Mucosa of stomach (tissue), 1 donor: Measurements from ENCODE around the gene GOT1.

Experiments
- H3K27me3 ChIP-seq: one replicate; pipeline ENCODE4 v1.7.0; 2013; ENCODE audit warnings: mild to moderate bottlenecking, low read length; ENCODE audit not compliant: control insufficient read depth, insufficient read depth
- H3K36me3 ChIP-seq: one replicate; pipeline ENCODE4 v1.7.0; 2013; ENCODE audit warnings: low read length; ENCODE audit not compliant: control insufficient read depth, insufficient read depth
- H3K4me1 ChIP-seq: one replicate; pipeline ENCODE4 v1.7.0; 2013; ENCODE audit warnings: mild to moderate bottlenecking, low read length; ENCODE audit not compliant: control insufficient read depth, insufficient read depth
- H3K4me3 ChIP-seq: one replicate; pipeline ENCODE4 v1.7.0; 2013; ENCODE audit warnings: low read length
- H3K9ac ChIP-seq: one replicate; pipeline ENCODE4 v1.7.0; 2013; ENCODE audit warnings: mild to moderate bottlenecking, low read length, moderate library complexity
- H3K9me3 ChIP-seq: one replicate; pipeline ENCODE4 v1.7.0; 2013; ENCODE audit warnings: mild to moderate bottlenecking, low read length, moderate library complexity; ENCODE audit not compliant: control insufficient read depth
- donor health status: Pancreatic carcinoma.

Gene GOT1

GRCh38 chr10:99431190-99431760, 851 bp upstream of the GOT1 start:
- peak overlapping the region; percentile 88 for H3K9ac ChIP-seq
- H3K27me3 ChIP-seq = no peaks in the 10 kb centered on the region
- H3K4me1 ChIP-seq = peaks cover 17% of the 10 kb centered on the region
- H3K9me3 ChIP-seq = no peaks in the 10 kb centered on the region
- H3K4me3 ChIP-seq = peak overlapping the region; percentile 73
- no peaks in the 10 kb centered on the region for H3K36me3 ChIP-seq

- peak overlapping the region; percentile 99 for H3K4me3 ChIP-seq
- no peaks in the 10 kb centered on the region for H3K36me3 ChIP-seq
- no peaks in the 10 kb centered on the region for H3K9me3 ChIP-seq
- H3K9ac ChIP-seq = peak overlapping the region; percentile 90
- H3K27me3 ChIP-seq = no peaks in the 10 kb centered on the region
- peaks cover 17% of the 10 kb centered on the region for H3K4me1 ChIP-seq
Observed at GRCh38 chr10:99430116-99430450, 341 bp downstream of the GOT1 start.

- H3K4me3 ChIP-seq = peak overlapping the region; percentile 99
- no peaks in the 10 kb centered on the region for H3K36me3 ChIP-seq
- peaks cover 17% of the 10 kb centered on the region for H3K4me1 ChIP-seq
- peak overlapping the region; percentile 90 for H3K9ac ChIP-seq
- no peaks in the 10 kb centered on the region for H3K9me3 ChIP-seq
- no peaks in the 10 kb centered on the region for H3K27me3 ChIP-seq
Observed at GRCh38 chr10:99429517-99430095, 818 bp downstream of the GOT1 start.

- H3K27me3 ChIP-seq = no peaks in the 10 kb centered on the region
- H3K9ac ChIP-seq = no peak overlapping the region
- no peak overlapping the region for H3K4me3 ChIP-seq
- H3K36me3 ChIP-seq = no peaks in the 10 kb centered on the region
- no peaks in the 10 kb centered on the region for H3K9me3 ChIP-seq
- H3K4me1 ChIP-seq = peaks cover 11% of the 10 kb centered on the region
Observed at GRCh38 chr10:99427566-99428190, 2.7 kb downstream of the GOT1 start.

GRCh38 chr10:99426689-99427088, 3.7 kb downstream of the GOT1 start:
- H3K4me1 ChIP-seq = peaks cover 11% of the 10 kb centered on the region
- H3K9ac ChIP-seq = no peak overlapping the region
- H3K27me3 ChIP-seq = no peaks in the 10 kb centered on the region
- H3K4me3 ChIP-seq = no peak overlapping the region
- no peaks in the 10 kb centered on the region for H3K9me3 ChIP-seq
- H3K36me3 ChIP-seq = no peaks in the 10 kb centered on the region

- H3K9ac ChIP-seq = no peak overlapping the region
- no peaks in the 10 kb centered on the region for H3K27me3 ChIP-seq
- H3K4me1 ChIP-seq = peaks cover 6% of the 10 kb centered on the region
- H3K4me3 ChIP-seq = no peak overlapping the region
- no peaks in the 10 kb centered on the region for H3K36me3 ChIP-seq
- H3K9me3 ChIP-seq = no peaks in the 10 kb centered on the region
Observed at GRCh38 chr10:99425204-99425603, 5.2 kb downstream of the GOT1 start.

- H3K4me3 ChIP-seq = no peak overlapping the region
- peaks cover 3% of the 10 kb centered on the region for H3K4me1 ChIP-seq
- no peaks in the 10 kb centered on the region for H3K27me3 ChIP-seq
- no peaks in the 10 kb centered on the region for H3K36me3 ChIP-seq
- H3K9me3 ChIP-seq = no peaks in the 10 kb centered on the region
- H3K9ac ChIP-seq = no peak overlapping the region
Observed at GRCh38 chr10:99424656-99425055, 5.8 kb downstream of the GOT1 start.

- H3K36me3 ChIP-seq = no peaks in the 10 kb centered on the region
- no peaks in the 10 kb centered on the region for H3K27me3 ChIP-seq
- no peaks in the 10 kb centered on the region for H3K9me3 ChIP-seq
- no peak overlapping the region for H3K4me3 ChIP-seq
- H3K9ac ChIP-seq = no peak overlapping the region
- H3K4me1 ChIP-seq = no peaks in the 10 kb centered on the region
Observed at GRCh38 chr10:99422529-99423096, 7.8 kb downstream of the GOT1 start.

- Histone ChIP-seq H3K36me3 (no peaks in the 10 kb centered on the region), H3K4me1 (no peaks in the 10 kb centered on the region), H3K9ac (no peak overlapping the region), H3K9me3 (no peaks in the 10 kb centered on the region), H3K4me3 (no peak overlapping the region), H3K27me3 (no peaks in the 10 kb centered on the region)
Observed at GRCh38 chr10:99421233-99421739, 9.1 kb downstream of the GOT1 start.

GRCh38 chr10:99419688-99420087, 10.7 kb downstream of the GOT1 start:
- H3K9me3 ChIP-seq = no peaks in the 10 kb centered on the region
- no peak overlapping the region for H3K9ac ChIP-seq
- H3K36me3 ChIP-seq = no peaks in the 10 kb centered on the region
- H3K4me1 ChIP-seq = no peaks in the 10 kb centered on the region
- H3K27me3 ChIP-seq = no peaks in the 10 kb centered on the region
- H3K4me3 ChIP-seq = no peak overlapping the region

GRCh38 chr10:99418910-99419624, 11.4 kb downstream of the GOT1 start:
- Histone ChIP-seq H3K4me1 (no peaks in the 10 kb centered on the region), H3K9ac (no peak overlapping the region), H3K4me3 (no peak overlapping the region)

GRCh38 chr10:99412099-99412498, 18.3 kb downstream of the GOT1 start:
- no peaks in the 10 kb centered on the region for H3K36me3 ChIP-seq
- no peaks in the 10 kb centered on the region for H3K9me3 ChIP-seq
- no peaks in the 10 kb centered on the region for H3K27me3 ChIP-seq
- no peak overlapping the region for H3K4me3 ChIP-seq
- no peaks in the 10 kb centered on the region for H3K4me1 ChIP-seq
- H3K9ac ChIP-seq = no peak overlapping the region

More at GRCh38 chr10:99418910-99419624, 11.4 kb downstream of the GOT1 start:
- H3K27me3 ChIP-seq = no peaks in the 10 kb centered on the region
- H3K36me3 ChIP-seq = no peaks in the 10 kb centered on the region
- no peaks in the 10 kb centered on the region for H3K9me3 ChIP-seq
